HCT116 (cell line): Measurements from ENCODE around the gene CPT1A.

Experiments
- ATF3 ChIP-seq: IDR thresholded peaks from 2 replicates; pipeline ENCODE4 v1.6.1; 2012
- CEBPB ChIP-seq: IDR thresholded peaks from 2 replicates; pipeline ENCODE4 v1.6.1; 2012; ENCODE audit warnings: low read depth
- CTCF ChIP-seq, 3 experiments: fragments of 200-600 bp in 1 of 3; sonication (generic) in 1 of 3; IDR thresholded peaks in 2 of 3; conservative IDR thresholded peaks in 1 of 3; 2 replicates each; pipeline ENCODE4 v1.5.1; 2012 to 2017; ENCODE audit warnings: low read depth in 2 of 3, low read length in 2 of 3, antibody characterized with exemption in 1 of 3, borderline replicate concordance in 1 of 3, control low read depth in 1 of 3, mild to moderate bottlenecking in 1 of 3, mixed read lengths in 1 of 3, mixed run types in 1 of 3, moderate library complexity in 1 of 3; ENCODE audit not compliant: insufficient read depth in 1 of 3
- EGR1 ChIP-seq: IDR thresholded peaks from 2 replicates; pipeline ENCODE4 v1.6.1; 2012; ENCODE audit warnings: low read depth
- EZH2 ChIP-seq: fragments of 200-600 bp; sonication (generic); IDR thresholded peaks from 2 replicates; pipeline ENCODE4 v1.6.1; 2017; ENCODE audit warnings: antibody characterized with exemption, mixed run types
- EZH2phosphoT487 ChIP-seq: fragments of 200-600 bp; IDR thresholded peaks from 2 replicates; pipeline ENCODE4 v1.6.1; 2018; ENCODE audit warnings: antibody characterized with exemption, borderline replicate concordance
- JUND ChIP-seq: IDR thresholded peaks from 2 replicates; pipeline ENCODE4 v1.6.1; 2012
- MAX ChIP-seq: IDR thresholded peaks from 2 replicates; pipeline ENCODE4 v1.6.1; 2012
- POLR2A ChIP-seq: IDR thresholded peaks from 2 replicates; pipeline ENCODE4 v1.7.0; 2011; ENCODE audit warnings: borderline replicate concordance; ENCODE audit not compliant: insufficient read depth, insufficient read length; ENCODE audit errors: extremely low read depth
- POLR2AphosphoS5 ChIP-seq: IDR thresholded peaks from 2 replicates; pipeline ENCODE4 v1.6.1; 2011; ENCODE audit warnings: mild to moderate bottlenecking, low read depth, low read length, moderate library complexity
- RAD21 ChIP-seq: IDR thresholded peaks from 2 replicates; pipeline ENCODE4 v1.6.1; 2012; ENCODE audit warnings: low read depth, mild to moderate bottlenecking
- REST ChIP-seq: IDR thresholded peaks from 2 replicates; pipeline ENCODE4 v1.6.1; 2012; ENCODE audit warnings: low read depth
- YY1 ChIP-seq: IDR thresholded peaks from 2 replicates; pipeline ENCODE4 v1.6.1; 2011; ENCODE audit warnings: low read length, low read depth, moderate library complexity, mild to moderate bottlenecking; ENCODE audit not compliant: insufficient replicate concordance; ENCODE audit errors: extremely low read depth
- ZFX ChIP-seq: fragments of 450-650 bp; IDR thresholded peaks from 2 replicates; pipeline ENCODE4 v1.6.1; 2017

GRCh38 chr11:68859123-68859522, 17.4 kb upstream of the CPT1A start:
- TF ChIP-seq CTCF (IDR thresholded peaks at IDR 0.05 in 2 of 3, conservative IDR thresholded peaks at IDR 0.05 in 1 of 3; ENCODE audit: borderline replicate concordance in 1 of 3, insufficient read depth in 1 of 3, low read depth in 2 of 3, low read length in 2 of 3) (no peak), POLR2A (no peak), POLR2AphosphoS5 (no peak), JUND (no peak), ATF3 (no peak), EZH2 (no peak), ZFX (no peak), MAX (no peak), CEBPB (no peak), RAD21 (no peak), EGR1 (no peak), REST (no peak), EZH2phosphoT487 (no peak), YY1 (no peak)
